SK-N-SH (cell line): ENCODE data around the gene PGM2L1. TPM values are rescaled to one million over a fixed set of nuclear protein-coding genes. Genes with fewer than 3 reads are reported as not detected.

Experiments
- CTCF ChIA-PET: fragments of 300-600, 350-600 bp; formaldehyde crosslinking; extraction: SDS; loops from one replicate; lab custom pipeline; 2021; lab: Yijun Ruan, JAX
- POLR2A ChIA-PET: fragments of 350-600 bp; sonication (Branson Sonifier 250); formaldehyde crosslinking; extraction: SDS; loops from one replicate; lab custom pipeline; 2020; ENCODE audit warnings: antibody characterized with exemption, inconsistent platforms; lab: Yijun Ruan, JAX
- DNase-seq: peaks from one replicate; pipeline ENCODE4 v3.0.0; 2012
- H2AFZ ChIP-seq: fragments of 200-600 bp; sonication (generic); 2 replicates; pipeline ENCODE4 v1.8.1; 2016; ENCODE audit warnings: antibody characterized with exemption, mild to moderate bottlenecking, low read depth
- H3F3A ChIP-seq: fragments of 200-600 bp; sonication (generic); replicated peaks from 2 replicates; pipeline ENCODE3; 2016; ENCODE audit warnings: antibody characterized with exemption, mild to moderate bottlenecking; ENCODE audit not compliant: insufficient read depth
- H3K27ac ChIP-seq, 2 experiments: fragments of 200-500 bp in 1 of 2; fragments of 200-600 bp in 1 of 2; sonication (Bioruptor generic) in 1 of 2; sonication (generic), shearing (Covaris generic) in 1 of 2; 2 replicates each; pipeline versions ENCODE4 v1.5.1 to v1.6.1; 2014 to 2016; ENCODE audit warnings: low read depth in 2 of 2, inconsistent platforms in 1 of 2, low read length in 1 of 2, mild to moderate bottlenecking in 1 of 2, mixed read lengths in 1 of 2
- H3K27me3 ChIP-seq: fragments of 200-600 bp; sonication (generic), shearing (Covaris generic); 2 replicates; pipeline ENCODE4 v1.6.1; 2016; ENCODE audit warnings: mixed run types; ENCODE audit not compliant: insufficient read depth
- H3K36me3 ChIP-seq, 2 experiments: fragments of 200-500 bp in 1 of 2; fragments of 200-600 bp in 1 of 2; sonication (Bioruptor generic) in 1 of 2; sonication (generic) in 1 of 2; replicated peaks in 1 of 2; 2 replicates each; pipeline versions ENCODE3 to v1.5.1; 2014 to 2016; ENCODE audit warnings: low read length in 1 of 2, mild to moderate bottlenecking in 1 of 2; ENCODE audit not compliant: insufficient read depth in 2 of 2, control insufficient read depth in 1 of 2
- H3K4me1 ChIP-seq, 2 experiments: fragments of 200-500 bp in 1 of 2; fragments of 200-600 bp in 1 of 2; sonication (Bioruptor generic) in 1 of 2; sonication (generic), shearing (Covaris generic) in 1 of 2; 2 replicates each; pipeline versions ENCODE4 v1.5.1 to v1.6.1; 2014 to 2016; ENCODE audit warnings: low read depth in 1 of 2, low read length in 1 of 2, mixed run types in 1 of 2; ENCODE audit not compliant: insufficient read depth in 2 of 2, control insufficient read depth in 1 of 2
- H3K4me2 ChIP-seq: fragments of 200-600 bp; sonication (generic), shearing (Covaris generic); 2 replicates; pipeline ENCODE4 v1.6.1; 2017; ENCODE audit warnings: mixed run types
- H3K4me3 ChIP-seq, 2 experiments: fragments of 200-500 bp in 1 of 2; fragments of 200-600 bp in 1 of 2; sonication (Bioruptor generic) in 1 of 2; sonication (generic), shearing (Covaris generic) in 1 of 2; 2 replicates each; pipeline versions ENCODE4 v1.5.1 to v1.8.1; 2014 to 2016; ENCODE audit warnings: low read depth in 2 of 2, inconsistent platforms in 1 of 2, low read length in 1 of 2, mild to moderate bottlenecking in 1 of 2, mixed read lengths in 1 of 2, moderate library complexity in 1 of 2
- H3K79me2 ChIP-seq: fragments of 200-600 bp; sonication (generic); 2 replicates; pipeline ENCODE4 v1.8.1; 2017; ENCODE audit warnings: mild to moderate bottlenecking; ENCODE audit not compliant: insufficient read depth
- H3K9ac ChIP-seq: fragments of 200-600 bp; sonication (generic); 2 replicates; pipeline ENCODE4 v1.6.1; 2017; ENCODE audit warnings: mixed run types
- H3K9me2 ChIP-seq: fragments of 200-600 bp; sonication (generic); 2 replicates; pipeline ENCODE4 v1.6.1; 2017; ENCODE audit warnings: mixed run types
- H3K9me3 ChIP-seq: fragments of 200-600 bp; sonication (generic); 2 replicates; pipeline ENCODE4 v1.6.1; 2017; ENCODE audit warnings: mixed run types, mild to moderate bottlenecking, moderate library complexity
- H4K20me1 ChIP-seq: fragments of 200-600 bp; sonication (generic); 2 replicates; pipeline ENCODE4 v1.6.1; 2017; ENCODE audit warnings: mild to moderate bottlenecking, mixed run types; ENCODE audit not compliant: insufficient read depth
- CTCF ChIP-seq: fragments of 200-600 bp; sonication (generic); IDR thresholded peaks from 2 replicates; pipeline ENCODE4 v1.6.1; 2017; ENCODE audit warnings: antibody characterized with exemption, mild to moderate bottlenecking, moderate library complexity
- EZH2phosphoT487 ChIP-seq: fragments of 200-600 bp; sonication (generic); IDR thresholded peaks from 2 replicates; pipeline ENCODE4 v1.6.1; 2017; ENCODE audit warnings: low read depth, mixed run types, mild to moderate bottlenecking, antibody characterized with exemption, moderate library complexity, borderline replicate concordance
- FOXM1 ChIP-seq: IDR thresholded peaks from 2 replicates; pipeline ENCODE4 v1.4.0; 2012; ENCODE audit warnings: low read depth, mild to moderate bottlenecking
- GABPA ChIP-seq: IDR thresholded peaks from 2 replicates; pipeline ENCODE4 v1.4.0; 2012; ENCODE audit warnings: low read depth, mild to moderate bottlenecking
- GATA2 ChIP-seq: sonication (generic); formaldehyde crosslinking; IDR thresholded peaks from 2 replicates; pipeline ENCODE4 v1.5.0; 2020; ENCODE audit warnings: mild to moderate bottlenecking, missing genetic modification reagents
- IRF3 ChIP-seq: fragments of 150-350 bp; IDR thresholded peaks from 2 replicates; pipeline ENCODE4 v1.6.1; 2016; ENCODE audit warnings: mild to moderate bottlenecking, low read depth, low read length
- MXI1 ChIP-seq: IDR thresholded peaks from 2 replicates; pipeline ENCODE4 v1.6.1; 2012; ENCODE audit warnings: mild to moderate bottlenecking, low read depth, low read length, improper control_type of control experiment
- NFIC ChIP-seq: IDR thresholded peaks from 2 replicates; pipeline ENCODE4 v1.4.0; 2012; ENCODE audit warnings: borderline replicate concordance
- RAD21 ChIP-seq: IDR thresholded peaks from 2 replicates; pipeline ENCODE4 v1.6.1; 2012; ENCODE audit warnings: mild to moderate bottlenecking, low read length
- RFX5 ChIP-seq: IDR thresholded peaks from 2 replicates; pipeline ENCODE4 v1.6.1; 2012; ENCODE audit warnings: mild to moderate bottlenecking, improper control_type of control experiment, low read length
- SMC3 ChIP-seq: IDR thresholded peaks from 2 replicates; pipeline ENCODE4 v1.6.1; 2012; ENCODE audit warnings: low read depth, low read length, improper control_type of control experiment
- TCF12 ChIP-seq: IDR thresholded peaks from 2 replicates; pipeline ENCODE4 v1.4.0; 2012
- USF2 ChIP-seq: fragments of 150-350 bp; IDR thresholded peaks from 2 replicates; pipeline ENCODE4 v1.6.1; 2017; ENCODE audit warnings: antibody characterized with exemption, low read length, low read depth, borderline replicate concordance
- ZBTB33 ChIP-seq: IDR thresholded peaks from 2 replicates; pipeline ENCODE4 v1.4.0; 2012; ENCODE audit warnings: low read depth, borderline replicate concordance
- WGBS: methylation state at CpG from one replicate; pipeline ENCODE4 v1.1.6; 2017; ENCODE audit warnings: low lambda C conversion rate; 5-methylcytosine and 5-hydroxymethylcytosine counted together
- polyA plus RNA-seq, 3 experiments: library from polyadenylated mRNA; depleted of rRNA; stranded (reverse); fragments of >200 nt; gene quantifications; 2 replicates each; pipeline ENCODE4 v1.2.3, GENCODE V29; 2012

The PGM2L1 gene
- polyA plus RNA-seq, 1 of the 3 experiments (the other 2 are of a cell fraction): 0.90 TPM

- TF ChIP-seq IRF3: no peak
- no peak for TF ChIP-seq USF2
- no peak for TF ChIP-seq MXI1
- no peak for TF ChIP-seq NFIC
- no peak for TF ChIP-seq TCF12
- TF ChIP-seq GABPA: no peak
- TF ChIP-seq ZBTB33: no peak
- no peak for TF ChIP-seq RFX5
- Histone ChIP-seq H3K9me3 (no peaks in the 10 kb centered on the region), H3K36me3 (peaks cover 0 to under 1% of the 10 kb centered on the region in 2 experiments), H3K79me2 (peaks cover 22% of the 10 kb centered on the region), H3K9ac (no peak overlapping the region), H3K27ac (no peak overlapping the region), H3K9me2 (no peaks in the 10 kb centered on the region), H4K20me1 (no peaks in the 10 kb centered on the region), H3F3A (peaks cover 14% of the 10 kb centered on the region), H3K4me1 (peaks cover 3 to 9% of the 10 kb centered on the region in 2 experiments; a peak in 3 of 4 replicates), H3K27me3 (no peaks in the 10 kb centered on the region), H3K4me2 (no peak overlapping the region), H2AFZ (no peak overlapping the region), H3K4me3 (no peak overlapping the region)
- POLR2A ChIA-PET: no interaction called here
- WGBS: 93% methylated on average over 2 of the region's 2 CpGs
- CTCF ChIA-PET: interaction anchor here (1.0 to 6.9 kb wide), 5 partner anchors 11 to 180 kb away, joined by 3 to 168 read pairs (median 5); no protein-coding TSS in a partner anchor
- DNase-seq: no peak
These were observed 7.5 kb downstream of the PGM2L1 start for GRCh38 chr11:74390697-74391096.

GRCh38 chr11:74388678-74389327 lies 9.4 kb downstream of the PGM2L1 start:
- Histone ChIP-seq H3K4me3 (no peak overlapping the region; a peak in 1 of 4 replicates), H3K4me2 (no peak overlapping the region), H3K27ac (no peak overlapping the region), H3K4me1 (peaks cover 3 to 9% of the 10 kb centered on the region in 2 experiments; a peak in 3 of 4 replicates), H3K79me2 (peaks cover 22% of the 10 kb centered on the region), H4K20me1 (no peaks in the 10 kb centered on the region), H3K27me3 (no peaks in the 10 kb centered on the region), H3K9me3 (no peaks in the 10 kb centered on the region), H3K36me3 (peaks cover 0 to 4% of the 10 kb centered on the region in 2 experiments), H2AFZ (no peak overlapping the region), H3F3A (peaks cover 14% of the 10 kb centered on the region), H3K9me2 (no peaks in the 10 kb centered on the region), H3K9ac (no peak overlapping the region)
- 0% methylated on average over 2 of the region's 2 CpGs for WGBS
- ChIA-PET POLR2A (interaction anchor here (1.0 to 1.2 kb wide), 2 partner anchors 10 to 61 kb away, joined by 3 read pairs; partner anchors contain the start of gene PGM2L1), CTCF (interaction anchor here (0.7 to 6.9 kb wide), 30 partner anchors 8 to 425 kb away, joined by 3 to 168 read pairs (median 3); partner anchors contain the start of gene PGM2L1)
- no peak for TF ChIP-seq EZH2phosphoT487
- peak; percentile 90 for TF ChIP-seq CTCF
- peak; percentile 28; the same call in 1 of the 2 replicates for TF ChIP-seq GATA2 (CRISPR knock-in tag)
- no peak for TF ChIP-seq FOXM1
- TF ChIP-seq RAD21: peak; percentile 73
- peak; percentile 67 for TF ChIP-seq SMC3
- DNase-seq: peak; percentile 59
